AG04449 (cell line): Measurements from ENCODE around the gene OR10D3.

Experiments used
- CTCF ChIA-PET: fragments of 350-600 bp; formaldehyde crosslinking; extraction: SDS; loops from one replicate; lab custom pipeline; 2021; ENCODE audit warnings: antibody characterized with exemption; lab: Yijun Ruan, JAX
- POLR2A ChIA-PET: fragments of 400-600, 350-600 bp; formaldehyde crosslinking; extraction: SDS; loops from one replicate; lab custom pipeline; 2020; ENCODE audit warnings: antibody characterized with exemption, inconsistent platforms; lab: Yijun Ruan, JAX
- DNase-seq: peaks from one replicate; pipeline ENCODE4 v3.0.0-alpha.2; 2010; ENCODE audit warnings: low read depth, low spot score
- H3K4me3 ChIP-seq: 2 replicates; pipeline ENCODE4 v1.5.1; 2011; ENCODE audit warnings: low read depth, mild to moderate bottlenecking, control low read depth, low read length
- CTCF ChIP-seq: IDR thresholded peaks from one replicate; pipeline ENCODE4 v1.5.1; 2011; ENCODE audit warnings: mild to moderate bottlenecking, moderate library complexity, low read length, control low read depth, inconsistent platforms; ENCODE audit not compliant: insufficient read depth; ENCODE audit errors: missing control alignments

The OR10D3 gene

GRCh38 chr11:124172599-124172998 is 10.5 kb upstream of the OR10D3 start:
- no peak for DNase-seq
- ChIA-PET POLR2A (no interaction called here), CTCF (no interaction called here)
- no peak for TF ChIP-seq CTCF
- H3K4me3 ChIP-seq: no peak overlapping the region

DNA sequence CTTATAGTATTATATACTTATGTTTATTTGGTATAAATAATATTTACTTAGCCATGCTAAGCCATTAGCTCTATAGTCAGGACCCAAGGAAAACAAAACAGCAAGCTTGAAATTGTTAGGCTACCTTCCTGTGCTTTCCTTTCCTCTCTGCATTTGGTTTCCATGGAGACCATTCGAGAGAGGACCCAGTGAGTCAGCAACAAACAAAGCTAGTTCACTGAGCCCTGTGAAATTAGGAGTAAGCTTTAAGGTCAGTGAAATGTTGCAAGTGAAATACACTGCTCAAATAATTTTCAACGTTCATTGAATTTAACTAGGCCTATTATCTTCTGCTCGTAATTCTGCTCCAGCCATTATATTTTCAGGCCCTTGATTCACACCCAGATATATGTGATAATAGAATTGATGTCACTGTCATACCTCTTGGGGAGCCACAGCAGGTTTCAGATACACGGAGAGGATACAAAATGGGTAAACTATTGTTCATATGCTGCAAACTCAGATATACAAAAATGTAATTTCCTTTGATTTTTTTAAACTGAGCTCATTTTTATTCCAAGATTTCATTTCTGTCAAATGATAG is 9.1 kb upstream of the OR10D3 start:
- ChIA-PET POLR2A (no interaction called here), CTCF (interaction anchor here (0.6 to 1.5 kb wide), 3 partner anchors 20 to 105 kb away, joined by 3 to 5 read pairs (median 4); no protein-coding TSS in a partner anchor)
- no peak for TF ChIP-seq CTCF
- peak; percentile 12 for DNase-seq
- H3K4me3 ChIP-seq: no peak overlapping the region

DNA sequence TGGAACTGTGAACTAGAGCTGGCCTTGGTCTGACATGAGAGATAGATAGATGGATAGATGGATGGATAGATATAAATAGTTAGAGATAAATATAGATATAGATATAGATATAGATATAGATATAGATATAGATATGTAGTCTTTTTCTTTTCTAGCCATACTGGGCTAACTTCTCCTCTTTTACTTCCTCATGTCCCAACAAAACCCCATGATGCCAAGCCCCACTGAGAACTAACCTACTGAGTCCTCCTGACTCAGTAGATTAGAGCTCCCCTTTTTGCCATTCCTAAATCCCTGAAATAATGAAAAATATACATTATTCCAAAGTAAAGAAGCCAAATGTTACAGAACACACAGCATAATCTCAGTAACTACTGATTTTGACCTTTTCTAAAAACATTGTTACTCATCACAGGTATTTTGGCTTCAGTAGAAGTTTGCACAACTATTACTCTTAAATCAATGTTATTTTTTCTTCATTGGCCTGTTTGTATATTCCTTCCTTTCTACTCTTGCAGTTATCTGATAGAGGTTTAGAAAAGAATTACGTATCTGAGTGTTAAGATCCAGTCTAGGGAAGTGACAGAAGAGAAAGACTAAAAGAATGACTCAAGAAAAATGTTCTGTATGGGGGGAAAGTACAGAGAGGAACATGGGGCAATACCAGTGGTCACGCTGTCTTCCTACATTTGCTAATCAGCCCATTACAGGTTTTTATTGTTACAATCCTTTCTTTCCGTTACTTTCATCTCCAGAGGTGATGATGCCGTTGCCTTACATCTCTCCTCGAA is 6.0 kb upstream of the OR10D3 start:
- CTCF ChIA-PET: no interaction called here

GRCh38 chr11:124179310-124179709 is 3.8 kb upstream of the OR10D3 start:
- no peak for DNase-seq
- TF ChIP-seq CTCF: no peak
- ChIA-PET CTCF (no interaction called here), POLR2A (no interaction called here)
- no peak overlapping the region for H3K4me3 ChIP-seq

More for the DNA sequence above, 6.0 kb upstream of the OR10D3 start:
- no peak for DNase-seq
- POLR2A ChIA-PET: no interaction called here
- H3K4me3 ChIP-seq: no peak overlapping the region
- no peak for TF ChIP-seq CTCF

GRCh38 chr11:124190298-124191139 is 7.4 kb downstream of the OR10D3 start:
- ChIA-PET POLR2A (no interaction called here), CTCF (interaction anchor here (2.6 kb wide), 1 partner anchor 120 kb away, joined by 15 read pairs; no protein-coding TSS in a partner anchor)
- no peak overlapping the region for H3K4me3 ChIP-seq
- DNase-seq: no peak
- no peak for TF ChIP-seq CTCF
